HUES6 (cell line): ENCODE measurements around the gene BIRC2.

Experiments used
- H3K27ac ChIP-seq: 2 replicates; pipeline ENCODE4 v1.7.0; 2013; ENCODE audit warnings: low read depth, mild to moderate bottlenecking, low read length, inconsistent platforms
- H3K27me3 ChIP-seq: 2 replicates; pipeline ENCODE4 v1.6.1; 2013; ENCODE audit warnings: low read length; ENCODE audit not compliant: control insufficient read depth, insufficient read depth
- H3K36me3 ChIP-seq: 2 replicates; pipeline ENCODE4 v1.6.1; 2013; ENCODE audit warnings: low read length; ENCODE audit not compliant: control insufficient read depth, insufficient read depth
- H3K4me1 ChIP-seq: 2 replicates; pipeline ENCODE4 v1.6.1; 2013; ENCODE audit warnings: low read length; ENCODE audit not compliant: control insufficient read depth, insufficient read depth
- H3K4me3 ChIP-seq: 2 replicates; pipeline ENCODE4 v1.5.1; 2013; ENCODE audit warnings: low read depth, low read length
- H3K9ac ChIP-seq: one replicate; pipeline ENCODE4 v1.6.1; 2013; ENCODE audit warnings: mild to moderate bottlenecking, low read length
- H3K9me3 ChIP-seq: 2 replicates; pipeline ENCODE4 v1.6.1; 2013; ENCODE audit warnings: low read depth, low read length; ENCODE audit not compliant: control insufficient read depth, insufficient read depth

The BIRC2 gene

GRCh38 chr11:102391549-102392237, 44.7 kb downstream of the BIRC2 start:
- no peaks in the 10 kb centered on the region for H3K27me3 ChIP-seq
- no peak overlapping the region for H3K27ac ChIP-seq
- H3K4me1 ChIP-seq = no peaks in the 10 kb centered on the region
- no peak overlapping the region for H3K9ac ChIP-seq
- no peaks in the 10 kb centered on the region for H3K9me3 ChIP-seq
- H3K36me3 ChIP-seq = peaks cover 49% of the 10 kb centered on the region
- no peak overlapping the region for H3K4me3 ChIP-seq

- no peaks in the 10 kb centered on the region for H3K4me1 ChIP-seq
- H3K9me3 ChIP-seq = no peaks in the 10 kb centered on the region
- H3K27ac ChIP-seq = no peak overlapping the region
- H3K27me3 ChIP-seq = no peaks in the 10 kb centered on the region
- H3K9ac ChIP-seq = no peak overlapping the region
- H3K4me3 ChIP-seq = no peak overlapping the region
- peaks cover 47% of the 10 kb centered on the region for H3K36me3 ChIP-seq
These were observed 46.3 kb downstream of the BIRC2 start for GRCh38 chr11:102393272-102393730.

GRCh38 chr11:102395720-102396393, 48.8 kb downstream of the BIRC2 start:
- no peak overlapping the region for H3K27ac ChIP-seq
- H3K4me1 ChIP-seq = no peaks in the 10 kb centered on the region
- no peak overlapping the region for H3K9ac ChIP-seq
- H3K4me3 ChIP-seq = no peak overlapping the region
- H3K9me3 ChIP-seq = no peaks in the 10 kb centered on the region
- H3K36me3 ChIP-seq = peaks cover 54% of the 10 kb centered on the region
- H3K27me3 ChIP-seq = no peaks in the 10 kb centered on the region

GRCh38 chr11:102396708-102397563, 49.9 kb downstream of the BIRC2 start:
- H3K4me1 ChIP-seq = no peaks in the 10 kb centered on the region
- peaks cover 55% of the 10 kb centered on the region for H3K36me3 ChIP-seq
- no peak overlapping the region for H3K9ac ChIP-seq
- H3K4me3 ChIP-seq = no peak overlapping the region
- no peak overlapping the region for H3K27ac ChIP-seq
- H3K27me3 ChIP-seq = no peaks in the 10 kb centered on the region
- H3K9me3 ChIP-seq = no peaks in the 10 kb centered on the region

GRCh38 chr11:102398297-102398696, 51.3 kb downstream of the BIRC2 start:
- H3K9me3 ChIP-seq = no peaks in the 10 kb centered on the region
- H3K27ac ChIP-seq = no peak overlapping the region
- no peak overlapping the region for H3K9ac ChIP-seq
- peaks cover 51% of the 10 kb centered on the region for H3K36me3 ChIP-seq
- no peaks in the 10 kb centered on the region for H3K27me3 ChIP-seq
- H3K4me1 ChIP-seq = no peaks in the 10 kb centered on the region
- no peak overlapping the region for H3K4me3 ChIP-seq

- Histone ChIP-seq H3K27ac (no peak overlapping the region), H3K36me3 (peaks cover 47% of the 10 kb centered on the region), H3K4me1 (no peaks in the 10 kb centered on the region), H3K9me3 (no peaks in the 10 kb centered on the region), H3K4me3 (no peak overlapping the region), H3K9ac (no peak overlapping the region), H3K27me3 (no peaks in the 10 kb centered on the region)
These were observed 52.2 kb downstream of the BIRC2 start for GRCh38 chr11:102399189-102399588.

GRCh38 chr11:102400603-102401002, 53.6 kb downstream of the BIRC2 start:
- no peak overlapping the region for H3K4me3 ChIP-seq
- no peaks in the 10 kb centered on the region for H3K4me1 ChIP-seq
- H3K9me3 ChIP-seq = no peaks in the 10 kb centered on the region
- no peak overlapping the region for H3K27ac ChIP-seq
- H3K9ac ChIP-seq = no peak overlapping the region
- no peaks in the 10 kb centered on the region for H3K27me3 ChIP-seq
- peaks cover 43% of the 10 kb centered on the region for H3K36me3 ChIP-seq

GRCh38 chr11:102401905-102402304, 54.9 kb downstream of the BIRC2 start:
- Histone ChIP-seq H3K4me3 (no peak overlapping the region), H3K4me1 (no peaks in the 10 kb centered on the region), H3K9ac (no peak overlapping the region), H3K9me3 (no peaks in the 10 kb centered on the region), H3K36me3 (peaks cover 34% of the 10 kb centered on the region), H3K27ac (no peak overlapping the region), H3K27me3 (no peaks in the 10 kb centered on the region)

- Histone ChIP-seq H3K27ac (no peak overlapping the region), H3K4me1 (no peaks in the 10 kb centered on the region), H3K36me3 (peaks cover 30% of the 10 kb centered on the region), H3K27me3 (no peaks in the 10 kb centered on the region), H3K9me3 (no peaks in the 10 kb centered on the region), H3K4me3 (no peak overlapping the region), H3K9ac (no peak overlapping the region)
These were observed 55.5 kb downstream of the BIRC2 start for GRCh38 chr11:102402548-102402947.

- Histone ChIP-seq H3K36me3 (peaks cover 21% of the 10 kb centered on the region), H3K4me1 (peaks cover 5% of the 10 kb centered on the region; the same call in 1 of the 2 replicates), H3K9me3 (no peaks in the 10 kb centered on the region), H3K27me3 (no peaks in the 10 kb centered on the region), H3K27ac (no peak overlapping the region), H3K4me3 (no peak overlapping the region), H3K9ac (no peak overlapping the region)
These were observed 58.5 kb downstream of the BIRC2 start for GRCh38 chr11:102405501-102405900.

GRCh38 chr11:102406099-102406498, 59.1 kb downstream of the BIRC2 start:
- H3K9ac ChIP-seq = no peak overlapping the region
- no peak overlapping the region for H3K4me3 ChIP-seq
- H3K36me3 ChIP-seq = peaks cover 15% of the 10 kb centered on the region
- H3K4me1 ChIP-seq = peaks cover 7% of the 10 kb centered on the region; the same call in 1 of the 2 replicates
- H3K27ac ChIP-seq = no peak overlapping the region
- H3K9me3 ChIP-seq = no peaks in the 10 kb centered on the region
- H3K27me3 ChIP-seq = no peaks in the 10 kb centered on the region
